Vagina (tissue), 2 donors: ENCODE results near the gene MACO1. TPM values are rescaled to one million over a fixed set of nuclear protein-coding genes. Genes with fewer than 3 reads are reported as not detected.
"Not testable (repeated sequence)": the region's sequence is repeated elsewhere in the genome, so short reads cannot be mapped to it uniquely, and the experiment has no call there.

Experiments
- DNase-seq, 2 donors: peaks; one replicate each; pipeline ENCODE4 v3.0.0-alpha.2; 2017; ENCODE audit errors: extremely low spot score in 2 of 2
- H3K27ac ChIP-seq: fragments of 200-600 bp; sonication (generic); one replicate; pipeline ENCODE4 v1.5.1; 2019
- H3K27me3 ChIP-seq: fragments of 200-600 bp; sonication (generic); one replicate; pipeline ENCODE4 v1.5.1; 2019
- H3K36me3 ChIP-seq, 2 donors: fragments of 200-600 bp; sonication (generic); one replicate each; pipeline ENCODE4 v1.5.1; 2017 to 2019
- H3K4me1 ChIP-seq: fragments of 200-600 bp; sonication (generic); one replicate; pipeline ENCODE4 v1.5.1; 2019
- H3K4me3 ChIP-seq, 2 donors: fragments of 200-600 bp; sonication (generic); 1 replicate in 1 of 2; 2 replicates in 1 of 2; pipeline ENCODE4 v1.5.1; 2016 to 2019
- H3K9me3 ChIP-seq: fragments of 200-600 bp; sonication (generic); one replicate; pipeline ENCODE4 v1.5.1; 2019
- POLR2A ChIP-seq, 2 donors: fragments of 450-650 bp; IDR thresholded peaks; one replicate each; pipeline ENCODE4 v1.6.1; 2017; ENCODE audit warnings: antibody characterized with exemption in 2 of 2, mild to moderate bottlenecking in 2 of 2, moderate library complexity in 2 of 2
- POLR2AphosphoS5 ChIP-seq, 2 donors: sonication (generic); formaldehyde crosslinking; IDR thresholded peaks; one replicate each; pipeline ENCODE4 v1.9.0; 2017; ENCODE audit warnings: antibody characterized with exemption in 2 of 2, mild to moderate bottlenecking in 2 of 2, low read depth in 1 of 2; ENCODE audit not compliant: insufficient read depth in 1 of 2
- intact Hi-C: fragments of 100-400 bp; cut with DNase I; formaldehyde crosslinking; loops from one replicate; pipeline ENCODE4 v1.15.1; 2023
- total RNA-seq: library from RNA; depleted of rRNA; stranded (reverse); fragments of >200 nt; gene quantifications from one replicate; pipeline ENCODE4 v1.2.3, GENCODE V29; 2016
- TF ChIP-seq, protein P1 (sequence below), 3 experiments: fragments of 450-650 bp in 2 of 3; fragments of 200-600 bp in 1 of 3; sonication (generic) in 1 of 3; IDR thresholded peaks; one replicate each; pipeline ENCODE4 v1.5.1; 2017 to 2019; ENCODE audit warnings: antibody characterized with exemption in 3 of 3, mild to moderate bottlenecking in 2 of 3, moderate library complexity in 2 of 3

MACO1 gene
- total RNA-seq, 1 donor from 2014 or later: 13.8 TPM

GRCh38 chr1:25437672-25438071 lies 7.0 kb downstream of the MACO1 start:
- Histone ChIP-seq H3K4me3 (no peak overlapping the region), H3K27me3 (no peaks in the 10 kb centered on the region), H3K4me1 (peaks cover 51% of the 10 kb centered on the region), H3K27ac (no peak overlapping the region), H3K36me3 (no peaks in the 10 kb centered on the region), H3K9me3 (no peaks in the 10 kb centered on the region)
- intact Hi-C loops: no loop called here
- TF ChIP-seq, protein P1, sequence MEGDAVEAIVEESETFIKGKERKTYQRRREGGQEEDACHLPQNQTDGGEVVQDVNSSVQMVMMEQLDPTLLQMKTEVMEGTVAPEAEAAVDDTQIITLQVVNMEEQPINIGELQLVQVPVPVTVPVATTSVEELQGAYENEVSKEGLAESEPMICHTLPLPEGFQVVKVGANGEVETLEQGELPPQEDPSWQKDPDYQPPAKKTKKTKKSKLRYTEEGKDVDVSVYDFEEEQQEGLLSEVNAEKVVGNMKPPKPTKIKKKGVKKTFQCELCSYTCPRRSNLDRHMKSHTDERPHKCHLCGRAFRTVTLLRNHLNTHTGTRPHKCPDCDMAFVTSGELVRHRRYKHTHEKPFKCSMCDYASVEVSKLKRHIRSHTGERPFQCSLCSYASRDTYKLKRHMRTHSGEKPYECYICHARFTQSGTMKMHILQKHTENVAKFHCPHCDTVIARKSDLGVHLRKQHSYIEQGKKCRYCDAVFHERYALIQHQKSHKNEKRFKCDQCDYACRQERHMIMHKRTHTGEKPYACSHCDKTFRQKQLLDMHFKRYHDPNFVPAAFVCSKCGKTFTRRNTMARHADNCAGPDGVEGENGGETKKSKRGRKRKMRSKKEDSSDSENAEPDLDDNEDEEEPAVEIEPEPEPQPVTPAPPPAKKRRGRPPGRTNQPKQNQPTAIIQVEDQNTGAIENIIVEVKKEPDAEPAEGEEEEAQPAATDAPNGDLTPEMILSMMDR (IDR thresholded peaks at IDR 0.05): no peak
- TF ChIP-seq POLR2AphosphoS5 (IDR thresholded peaks at IDR 0.05; ENCODE audit: insufficient read depth in 1 of 2, low read depth in 1 of 2): no peak
- no peak for TF ChIP-seq POLR2A (IDR thresholded peaks at IDR 0.05)
- no peak for DNase-seq

DNA sequence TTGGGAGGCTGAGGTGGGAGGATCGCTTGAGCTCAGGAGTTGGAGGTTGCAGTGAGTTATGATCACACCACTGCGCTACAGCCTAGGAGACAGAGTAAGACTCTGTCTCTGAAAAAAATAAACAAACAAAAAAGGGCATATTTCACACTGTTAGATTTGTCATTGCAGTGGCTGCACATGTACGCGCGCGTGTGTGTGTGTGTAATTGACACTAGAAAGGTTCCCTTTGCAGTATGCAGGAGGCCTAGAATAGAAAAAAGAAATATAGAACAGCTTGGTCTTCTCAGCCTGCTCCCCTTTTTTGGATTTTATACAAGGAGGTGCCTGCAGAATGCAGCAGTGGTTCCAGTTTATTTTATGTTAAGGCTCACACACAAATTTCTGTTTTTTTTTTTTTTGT lies 8.6 kb downstream of the MACO1 start:
- TF ChIP-seq POLR2A (IDR thresholded peaks at IDR 0.05): no peak
- TF ChIP-seq POLR2AphosphoS5 (IDR thresholded peaks at IDR 0.05; ENCODE audit: insufficient read depth in 1 of 2, low read depth in 1 of 2): no peak
- TF ChIP-seq, protein P1 (IDR thresholded peaks at IDR 0.05): no peak
- Histone ChIP-seq H3K27me3 (no peaks in the 10 kb centered on the region), H3K4me1 (peaks cover 34% of the 10 kb centered on the region), H3K36me3 (no peaks in the 10 kb centered on the region), H3K4me3 (no peak overlapping the region), H3K9me3 (no peaks in the 10 kb centered on the region), H3K27ac (no peak overlapping the region)
- DNase-seq: no peak
- intact Hi-C loops: no loop called here

- peaks cover 6% of the 10 kb centered on the region for H3K4me1 ChIP-seq
- no peak for DNase-seq
These were observed 11.5 kb downstream of the MACO1 start for GRCh38 chr1:25442178-25442577.

GRCh38 chr1:25443030-25443699 lies 12.5 kb downstream of the MACO1 start:
- peaks cover 0 to 6% of the 10 kb centered on the region in 2 donors for H3K36me3 ChIP-seq
- intact Hi-C loops: no loop called here
- no peak overlapping the region for H3K27ac ChIP-seq
- no peak for DNase-seq
- no peaks in the 10 kb centered on the region for H3K27me3 ChIP-seq
- peaks cover 6% of the 10 kb centered on the region for H3K4me1 ChIP-seq
- no peak overlapping the region for H3K4me3 ChIP-seq
- TF ChIP-seq POLR2A (IDR thresholded peaks at IDR 0.05) (no peak), POLR2AphosphoS5 (IDR thresholded peaks at IDR 0.05; ENCODE audit: insufficient read depth in 1 of 2, low read depth in 1 of 2) (no peak)
- TF ChIP-seq, protein P1 (IDR thresholded peaks at IDR 0.05): no peak
- no peaks in the 10 kb centered on the region for H3K9me3 ChIP-seq

More at GRCh38 chr1:25442178-25442577, 11.5 kb downstream of the MACO1 start:
- H3K4me3 ChIP-seq: no peak overlapping the region
- no peak overlapping the region for H3K27ac ChIP-seq
- intact Hi-C loops: no loop called here
- H3K36me3 ChIP-seq: no peaks in the 10 kb centered on the region
- TF ChIP-seq POLR2A (IDR thresholded peaks at IDR 0.05): no peak
- TF ChIP-seq POLR2AphosphoS5 (IDR thresholded peaks at IDR 0.05; ENCODE audit: insufficient read depth in 1 of 2, low read depth in 1 of 2): no peak
- TF ChIP-seq, protein P1 (IDR thresholded peaks at IDR 0.05): no peak
- no peaks in the 10 kb centered on the region for H3K9me3 ChIP-seq
- no peaks in the 10 kb centered on the region for H3K27me3 ChIP-seq

DNA sequence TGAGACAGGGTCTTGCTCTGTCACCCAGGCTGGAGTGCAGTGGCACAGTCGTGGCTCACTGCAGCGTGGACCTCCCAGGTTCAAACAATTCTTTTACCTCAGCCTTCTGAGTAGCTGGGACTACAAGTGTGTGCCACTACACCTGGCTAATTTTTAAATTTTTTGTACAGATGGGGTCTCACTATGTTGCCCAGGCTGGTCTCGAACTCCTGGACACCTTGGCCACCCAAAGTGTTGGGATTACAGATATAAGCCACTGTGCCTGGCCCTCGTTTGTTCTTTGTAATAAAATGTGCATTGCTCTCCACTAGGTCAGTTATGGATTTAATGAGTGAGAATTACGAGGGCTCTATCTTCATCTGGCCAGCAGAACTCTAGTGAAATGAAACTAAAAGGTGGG lies 13.9 kb downstream of the MACO1 start:
- DNase-seq, H3K4me3 ChIP-seq, H3K27ac ChIP-seq, H3K4me1 ChIP-seq, H3K9me3 ChIP-seq, intact Hi-C loops, H3K27me3 ChIP-seq: not testable (repeated sequence)
- peaks cover 0 to 13% of the 10 kb centered on the region in 2 donors for H3K36me3 ChIP-seq
